ENCODE measurements around the gene KLHDC7B.

GRCh38 chr22:50571264-50572175 lies 25.8 kb downstream of the KLHDC7B start:
- TF ChIP-seq POLR2A (IDR thresholded peaks at IDR 0.05) (no peak), CTCF (IDR thresholded peaks at IDR 0.05) (no peak)
